HK-2 (cell line): ENCODE results near the gene KRTAP4-8.
"Not testable (repeated sequence)": the region's sequence is repeated elsewhere in the genome, so short reads cannot be mapped to it uniquely, and the experiment has no call there.

Experiments
- DNase-seq: peaks from one replicate; pipeline ENCODE4 v3.0.0-alpha.2; 2018; ENCODE audit not compliant: unreplicated experiment

KRTAP4-8 gene

GRCh38 chr17:41065016-41065689 is 32.8 kb downstream of the KRTAP4-8 start:
- DNase-seq: not testable (repeated sequence)

- no peak for DNase-seq
Observed at GRCh38 chr17:41064301-41064700, 33.6 kb downstream of the KRTAP4-8 start.

- DNase-seq: no peak
Observed at GRCh38 chr17:41063449-41063848, 34.5 kb downstream of the KRTAP4-8 start.

- DNase-seq: no peak
Observed at GRCh38 chr17:41061964-41062363, 36.0 kb downstream of the KRTAP4-8 start.

GRCh38 chr17:41060052-41060604 is 37.8 kb downstream of the KRTAP4-8 start, which contains the start of gene KRTAP2-3:
TSS of gene KRTAP2-3 (minus strand) at chr17:41060114. CDS start at chr17:41060050, 64 bp downstream.
- peak; percentile 81 for DNase-seq

GRCh38 chr17:41059276-41060051 is 38.5 kb downstream of the KRTAP4-8 start:
- DNase-seq: not testable (repeated sequence)

- DNase-seq: no peak
Observed at GRCh38 chr17:41058741-41059140, 39.2 kb downstream of the KRTAP4-8 start.

- DNase-seq: no peak
Observed at GRCh38 chr17:41057547-41057946, 40.4 kb downstream of the KRTAP4-8 start.

GRCh38 chr17:41055130-41055529 is 42.8 kb downstream of the KRTAP4-8 start, which contains the start of gene KRTAP2-2:
TSS of gene KRTAP2-2 (minus strand) at chr17:41055230. CDS start at chr17:41055211, 19 bp downstream.
- DNase-seq: not testable (repeated sequence)

GRCh38 chr17:41054556-41054955 is 43.4 kb downstream of the KRTAP4-8 start:
- not testable (repeated sequence) for DNase-seq

- no peak for DNase-seq
Observed at GRCh38 chr17:41054025-41054424, 43.9 kb downstream of the KRTAP4-8 start.

- DNase-seq: no peak
Observed at GRCh38 chr17:41052566-41052965, 45.4 kb downstream of the KRTAP4-8 start.

GRCh38 chr17:41049110-41049509 is 48.8 kb downstream of the KRTAP4-8 start:
- no peak for DNase-seq

- no peak for DNase-seq
Observed at GRCh38 chr17:41048441-41048840, 49.5 kb downstream of the KRTAP4-8 start.
